ENCODE data around the gene CTBS.
"Not testable (repeated sequence)": the region's sequence is repeated elsewhere in the genome, so short reads cannot be mapped to it uniquely, and the experiment has no call there.

The CTBS gene

GRCh38 chr1:84584126-84584525, 9.9 kb upstream of the CTBS start:
- DNase-seq (ENCODE audit: low read depth in 2 of 2) = no peak

GRCh38 chr1:84583648-84584047, 9.4 kb upstream of the CTBS start:
- no peak for DNase-seq (ENCODE audit: low read depth in 2 of 2)

GRCh38 chr1:84582802-84583587, 8.8 kb upstream of the CTBS start:
- DNase-seq (ENCODE audit: low read depth in 2 of 2) = no peak

GRCh38 chr1:84581648-84582047, 7.4 kb upstream of the CTBS start:
- DNase-seq (ENCODE audit: low read depth in 2 of 2) = no peak

GRCh38 chr1:84574936-84575335, 696 bp upstream of the CTBS start:
- DNase-seq (ENCODE audit: low read depth in 2 of 2) = no peak

- DNase-seq (ENCODE audit: low read depth in 2 of 2) = no peak
These were observed 716 bp downstream of the CTBS start for GRCh38 chr1:84573481-84573966.

GRCh38 chr1:84571150-84571535, 3.1 kb downstream of the CTBS start:
- no peak for DNase-seq (ENCODE audit: low read depth in 2 of 2)

GRCh38 chr1:84570436-84571149, 3.6 kb downstream of the CTBS start:
- DNase-seq (ENCODE audit: low read depth in 2 of 2) = no peak

GRCh38 chr1:84569216-84569615, 5.0 kb downstream of the CTBS start:
- no peak for DNase-seq (ENCODE audit: low read depth in 2 of 2)

- DNase-seq (ENCODE audit: low read depth in 2 of 2) = no peak
These were observed 23.4 kb downstream of the CTBS start for GRCh38 chr1:84550826-84551225.

GRCh38 chr1:84541679-84542078, 32.6 kb downstream of the CTBS start:
- no peak for DNase-seq (ENCODE audit: low read depth in 2 of 2)

GRCh38 chr1:84540759-84541158, 33.5 kb downstream of the CTBS start:
- DNase-seq (ENCODE audit: low read depth in 2 of 2) = no peak

- DNase-seq (ENCODE audit: low read depth in 2 of 2) = no peak
These were observed 34.3 kb downstream of the CTBS start for GRCh38 chr1:84539972-84540371.

GRCh38 chr1:84538599-84538998, 35.6 kb downstream of the CTBS start:
- DNase-seq (ENCODE audit: low read depth in 2 of 2) = no peak

- no peak for DNase-seq (ENCODE audit: low read depth in 2 of 2)
These were observed 48.5 kb downstream of the CTBS start for GRCh38 chr1:84525779-84526178.

GRCh38 chr1:84524590-84524989, 49.6 kb downstream of the CTBS start:
- DNase-seq (ENCODE audit: low read depth in 2 of 2) = no peak

GRCh38 chr1:84510668-84511067, 63.6 kb downstream of the CTBS start:
- no peak for DNase-seq (ENCODE audit: low read depth in 2 of 2)

- no peak for DNase-seq (ENCODE audit: low read depth in 2 of 2)
These were observed 64.1 kb downstream of the CTBS start for GRCh38 chr1:84510165-84510564.

- DNase-seq (ENCODE audit: low read depth in 2 of 2) = no peak
These were observed 65.2 kb downstream of the CTBS start for GRCh38 chr1:84509029-84509428.

- DNase-seq (ENCODE audit: low read depth in 2 of 2) = no peak
These were observed 65.7 kb downstream of the CTBS start for GRCh38 chr1:84508510-84508909.

GRCh38 chr1:84507887-84508286, 66.4 kb downstream of the CTBS start:
- not testable (repeated sequence) for DNase-seq (ENCODE audit: low read depth in 2 of 2)

GRCh38 chr1:84506729-84507453, 67.3 kb downstream of the CTBS start:
- DNase-seq (ENCODE audit: low read depth in 2 of 2) = no peak
